OCI-LY3 (cell line): ENCODE results near the gene TROAP.

Experiments
- EZH2phosphoT487 ChIP-seq: fragments of 200-600 bp; shearing (Covaris generic); IDR thresholded peaks from 2 replicates; pipeline ENCODE4 v1.6.1; 2018; ENCODE audit warnings: antibody characterized with exemption, mixed run types, low read depth
- TF ChIP-seq, protein P1 (sequence below): fragments of 200-600, 300-600 bp; sonication (generic); IDR thresholded peaks from 2 replicates; pipeline ENCODE4 v1.5.1; 2014; ENCODE audit warnings: antibody characterized with exemption, low read length, low read depth

DNA sequence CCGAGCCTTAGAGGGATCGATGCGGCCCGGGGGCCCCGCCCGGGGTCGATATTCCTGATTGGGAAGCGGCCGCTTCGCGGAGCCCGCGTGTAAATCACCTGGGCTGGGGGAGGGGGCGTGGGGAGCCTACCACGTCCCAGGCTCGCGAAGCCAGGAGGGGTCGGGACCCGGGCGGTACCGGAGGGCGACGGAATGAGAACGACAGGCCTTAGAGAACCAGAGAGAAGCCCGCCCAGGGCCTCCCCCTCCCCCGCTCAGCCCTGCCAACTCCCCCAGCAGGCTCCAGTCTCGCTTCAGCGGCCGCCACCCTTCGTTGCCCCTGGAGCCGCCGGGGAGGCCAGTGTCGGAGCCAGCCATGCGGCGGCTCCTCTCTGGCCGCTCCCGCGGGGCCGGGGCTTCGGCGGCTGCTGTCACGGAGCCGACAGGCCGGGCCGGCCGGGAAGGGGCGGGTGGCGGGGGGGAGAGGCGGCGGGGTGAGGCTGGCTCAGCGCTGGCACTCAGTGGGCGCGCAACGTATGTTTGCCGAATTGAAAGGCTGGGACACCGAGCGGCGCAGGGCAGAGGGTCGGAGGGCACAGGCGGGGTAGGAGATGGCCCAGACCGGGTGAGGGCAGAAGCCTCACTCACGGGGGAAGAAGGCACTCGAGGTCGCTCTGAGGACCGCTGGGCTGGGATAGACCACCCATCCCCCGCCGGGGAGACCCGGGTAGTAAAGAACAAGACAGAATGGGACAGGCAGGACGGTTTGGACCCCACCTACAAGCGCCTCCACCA, 22.2 kb downstream of the TROAP start:
- TF ChIP-seq, protein P1, sequence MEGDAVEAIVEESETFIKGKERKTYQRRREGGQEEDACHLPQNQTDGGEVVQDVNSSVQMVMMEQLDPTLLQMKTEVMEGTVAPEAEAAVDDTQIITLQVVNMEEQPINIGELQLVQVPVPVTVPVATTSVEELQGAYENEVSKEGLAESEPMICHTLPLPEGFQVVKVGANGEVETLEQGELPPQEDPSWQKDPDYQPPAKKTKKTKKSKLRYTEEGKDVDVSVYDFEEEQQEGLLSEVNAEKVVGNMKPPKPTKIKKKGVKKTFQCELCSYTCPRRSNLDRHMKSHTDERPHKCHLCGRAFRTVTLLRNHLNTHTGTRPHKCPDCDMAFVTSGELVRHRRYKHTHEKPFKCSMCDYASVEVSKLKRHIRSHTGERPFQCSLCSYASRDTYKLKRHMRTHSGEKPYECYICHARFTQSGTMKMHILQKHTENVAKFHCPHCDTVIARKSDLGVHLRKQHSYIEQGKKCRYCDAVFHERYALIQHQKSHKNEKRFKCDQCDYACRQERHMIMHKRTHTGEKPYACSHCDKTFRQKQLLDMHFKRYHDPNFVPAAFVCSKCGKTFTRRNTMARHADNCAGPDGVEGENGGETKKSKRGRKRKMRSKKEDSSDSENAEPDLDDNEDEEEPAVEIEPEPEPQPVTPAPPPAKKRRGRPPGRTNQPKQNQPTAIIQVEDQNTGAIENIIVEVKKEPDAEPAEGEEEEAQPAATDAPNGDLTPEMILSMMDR = no peak
- no peak for TF ChIP-seq EZH2phosphoT487
